ENCODE measurements around the gene PAXIP1. TPM values are rescaled to one million over a fixed set of nuclear protein-coding genes. Genes with fewer than 3 reads are reported as not detected.

PAXIP1 gene
- total RNA-seq, 2 donors from 2014 or later: 10.5 to 10.6 TPM

DNA sequence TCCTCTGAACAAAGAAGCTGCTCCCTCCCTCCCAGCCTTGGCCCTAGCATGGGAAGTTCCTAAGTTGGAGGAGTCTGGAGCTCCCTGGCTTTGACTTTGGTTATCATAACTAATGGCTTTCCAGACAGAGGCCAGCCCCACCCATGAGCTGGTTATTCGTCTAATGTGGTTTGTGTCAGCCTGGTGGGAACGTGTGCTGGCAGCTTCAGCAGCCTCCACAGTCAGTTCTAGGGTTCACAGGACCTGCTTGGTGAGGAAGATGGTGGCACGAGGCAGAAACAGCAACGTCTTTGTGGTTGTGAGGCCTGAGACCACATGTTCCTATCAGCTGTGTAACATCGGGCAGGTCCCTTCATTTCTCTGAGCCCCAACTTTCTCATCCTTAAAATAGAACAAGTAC lies 103.1 kb downstream of the PAXIP1 start:
- Mint-ChIP-seq H3K27me3 (peaks cover 23% of the 10 kb centered on the region), H3K4me3 (no peak overlapping the region), H3K4me1 (no peaks in the 10 kb centered on the region), H3K36me3 (ENCODE audit: low read depth) (no peaks in the 10 kb centered on the region), H3K27ac (no peak overlapping the region)
- DNase-seq (no peak), ATAC-seq (no peak)
- no peaks in the 10 kb centered on the region for H3K9me3 ChIP-seq (ENCODE audit: control insufficient read depth, low read length, poor library complexity, severe bottlenecking)

DNA sequence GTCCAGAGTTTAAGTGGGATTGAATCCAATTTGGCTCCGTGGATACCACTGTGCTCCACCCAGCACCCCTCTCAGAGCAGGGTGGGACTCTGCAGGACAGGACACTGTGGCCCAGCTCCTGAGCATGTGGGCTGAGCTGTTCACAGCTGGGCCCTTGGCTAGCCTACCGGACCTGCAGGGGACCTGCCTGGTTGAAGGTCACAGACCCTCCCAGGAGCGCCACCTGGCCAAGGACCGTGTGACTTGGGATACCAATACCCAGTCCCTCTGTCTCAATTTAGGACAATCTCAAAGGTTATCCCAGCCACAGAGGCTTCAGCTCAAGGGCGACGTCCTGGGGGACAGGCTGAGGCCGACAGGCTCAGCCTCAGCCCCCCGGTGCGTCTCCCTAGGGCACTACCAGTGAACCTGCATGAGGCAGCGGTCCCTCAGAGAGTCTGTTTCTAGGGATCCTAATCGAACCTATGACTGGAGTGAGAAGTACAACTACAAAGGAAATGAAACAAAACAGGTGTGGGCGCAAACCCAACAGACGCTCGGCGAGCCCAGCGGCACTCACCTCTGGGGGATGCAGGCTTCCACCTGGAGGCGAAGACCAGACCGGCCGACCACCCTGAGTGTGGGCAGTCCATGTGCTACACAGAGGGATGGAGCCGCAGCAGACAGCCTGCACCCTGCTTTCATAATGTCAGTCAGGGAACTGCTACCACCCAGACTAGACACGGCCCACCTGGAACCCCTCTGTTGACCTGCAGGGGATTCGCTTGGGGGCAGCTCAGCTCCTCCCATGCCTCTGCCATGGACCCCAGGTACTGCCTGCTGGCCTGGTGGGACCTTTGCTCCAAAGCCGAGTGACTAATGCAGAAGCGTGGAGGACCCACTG lies 103.7 kb downstream of the PAXIP1 start:
- Mint-ChIP-seq H3K4me3 (no peak overlapping the region), H3K4me1 (no peaks in the 10 kb centered on the region), H3K36me3 (ENCODE audit: low read depth) (no peaks in the 10 kb centered on the region), H3K27ac (no peak overlapping the region), H3K27me3 (peaks cover 21% of the 10 kb centered on the region)
- no peaks in the 10 kb centered on the region for H3K9me3 ChIP-seq (ENCODE audit: control insufficient read depth, low read length, poor library complexity, severe bottlenecking)
- DNase-seq (no peak), ATAC-seq (no peak)

DNA sequence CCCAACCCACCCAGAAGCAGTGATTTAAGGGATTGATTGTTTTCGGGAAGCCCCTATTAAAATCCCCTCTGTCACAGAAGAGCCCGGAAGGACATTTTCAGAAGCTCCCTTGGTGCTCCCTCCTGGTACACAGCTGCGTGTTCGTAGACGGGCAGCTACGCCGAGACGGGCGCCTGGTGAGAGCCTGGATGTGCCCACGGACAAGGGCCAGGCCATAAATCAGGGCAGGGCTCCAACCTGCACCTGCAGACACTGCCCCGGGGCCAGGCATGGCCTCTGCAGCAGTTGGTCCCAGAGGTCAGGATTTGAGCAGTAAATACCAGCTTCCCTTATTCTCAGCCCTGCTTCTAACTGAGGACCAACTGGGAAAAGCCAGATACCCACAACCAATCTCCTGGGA lies 106.8 kb downstream of the PAXIP1 start:
- Mint-ChIP-seq H3K4me3 (no peak overlapping the region), H3K27ac (no peak overlapping the region), H3K27me3 (peaks cover 32% of the 10 kb centered on the region), H3K4me1 (no peaks in the 10 kb centered on the region), H3K36me3 (ENCODE audit: low read depth) (no peaks in the 10 kb centered on the region)
- ATAC-seq: no peak
- no peak for DNase-seq
- H3K9me3 ChIP-seq (ENCODE audit: control insufficient read depth, low read length, poor library complexity, severe bottlenecking): no peaks in the 10 kb centered on the region

Other genes with a start within 250 kb of the PAXIP1 start
- gene HTR5A, start 67.2 kb upstream of the PAXIP1 start, total RNA-seq: not detected

Measured in T-helper 17 cell (primary cell).